T-helper 1 cell treated with Interleukin-12 subunit alpha and Interleukin-12 subunit beta and Interleukin-4 antibody, amounts not matched to agents 30 μg/mL and 1 μg/mL, for 36 hours (primary cell): Measurements from ENCODE around the gene HYKK.
"Not testable (repeated sequence)": the region's sequence is repeated elsewhere in the genome, so short reads cannot be mapped to it uniquely, and the experiment has no call there.

Source experiments
- H3K27ac Mint-ChIP-seq: one replicate; pipeline ENCODE4 v1.8.0; 2021; ENCODE audit warnings: mild to moderate bottlenecking, mixed read lengths
- H3K27me3 Mint-ChIP-seq: one replicate; pipeline ENCODE4 v1.8.0; 2021; ENCODE audit warnings: low read depth, mixed read lengths
- H3K36me3 Mint-ChIP-seq: one replicate; pipeline ENCODE4 v1.8.0; 2021; ENCODE audit warnings: low read depth, mixed read lengths
- H3K4me1 Mint-ChIP-seq: one replicate; pipeline ENCODE4 v1.8.0; 2021; ENCODE audit warnings: low read depth, mixed read lengths
- H3K4me3 Mint-ChIP-seq: one replicate; pipeline ENCODE4 v1.8.0; 2021; ENCODE audit warnings: mild to moderate bottlenecking, moderate library complexity, mixed read lengths
- H3K9me3 Mint-ChIP-seq: one replicate; pipeline ENCODE4 v1.8.0; 2021; ENCODE audit warnings: mixed read lengths

Gene HYKK

DNA sequence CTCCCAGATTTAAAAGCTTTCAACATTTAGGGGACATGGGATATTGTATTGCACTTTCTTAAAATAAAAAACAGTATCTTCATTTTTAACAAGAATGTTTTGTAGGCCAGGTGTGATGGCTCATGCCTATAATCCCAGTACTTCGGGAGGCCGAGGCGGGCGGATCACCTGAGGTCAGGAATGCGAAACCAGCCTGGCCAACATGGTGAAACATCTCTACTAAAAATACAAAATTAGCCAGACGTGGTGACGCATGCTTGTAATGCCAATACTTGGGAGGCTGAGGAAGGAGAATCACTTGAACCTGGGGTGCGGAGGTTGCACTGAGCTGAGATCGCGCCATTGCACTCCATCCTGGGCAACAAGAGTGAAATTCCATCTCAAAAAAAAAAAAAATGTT lies 52.8 kb downstream of the HYKK start:
- not testable (repeated sequence) for H3K27ac Mint-ChIP-seq

DNA sequence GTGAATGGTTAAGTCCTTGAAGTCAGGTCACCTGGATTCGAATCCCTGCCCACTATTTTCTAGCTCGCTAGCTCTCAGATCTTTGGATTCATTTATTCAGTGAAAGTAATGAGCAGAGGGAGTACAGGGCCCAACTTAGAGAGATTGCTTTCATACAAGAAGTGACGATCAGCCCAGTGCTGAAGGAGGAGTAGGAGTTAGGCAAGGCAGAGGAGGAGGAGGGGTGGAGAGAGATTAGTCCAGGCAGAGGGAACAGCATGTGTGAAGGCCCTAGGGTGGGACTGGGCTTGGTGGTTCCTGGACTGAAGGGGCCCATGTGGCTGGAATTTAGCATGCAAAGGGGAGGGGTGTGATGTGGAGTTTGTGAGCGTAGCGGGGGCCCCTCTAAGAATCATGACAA lies 54.1 kb downstream of the HYKK start:
- Mint-ChIP-seq H3K9me3 (no peaks in the 10 kb centered on the region), H3K36me3 (peaks cover 2% of the 10 kb centered on the region), H3K4me3 (no peak overlapping the region), H3K4me1 (peaks cover 14% of the 10 kb centered on the region), H3K27ac (no peak overlapping the region), H3K27me3 (peaks cover 18% of the 10 kb centered on the region)

More for the DNA sequence above, 52.8 kb downstream of the HYKK start:
- not testable (repeated sequence) for H3K36me3 Mint-ChIP-seq, H3K4me3 Mint-ChIP-seq, H3K9me3 Mint-ChIP-seq, H3K4me1 Mint-ChIP-seq
- H3K27me3 Mint-ChIP-seq = peaks cover 10% of the 10 kb centered on the region

- Mint-ChIP-seq H3K4me1 (peaks cover 22% of the 10 kb centered on the region), H3K4me3 (no peak overlapping the region), H3K36me3 (peaks cover 2% of the 10 kb centered on the region), H3K27ac (no peak overlapping the region), H3K9me3 (no peaks in the 10 kb centered on the region), H3K27me3 (peaks cover 29% of the 10 kb centered on the region)
Measured at GRCh38 chr15:78563092-78563491, 55.7 kb downstream of the HYKK start.

DNA sequence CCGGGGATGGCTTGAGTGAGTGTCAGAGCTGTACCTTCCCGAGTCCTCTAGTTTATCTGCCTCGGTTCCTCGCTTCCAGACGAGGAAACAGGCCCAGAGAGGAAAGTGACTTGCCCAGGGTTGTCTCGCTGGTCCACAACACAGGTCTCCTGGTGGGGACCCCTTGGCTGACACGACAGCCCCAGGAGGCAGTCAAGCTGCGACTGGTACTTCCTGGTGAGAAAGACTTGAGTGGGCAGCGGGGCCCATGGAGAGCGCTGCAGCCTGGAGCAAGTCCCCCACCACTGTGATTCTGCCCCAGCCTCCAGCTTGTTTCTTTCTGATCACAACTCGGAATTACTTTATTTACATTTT lies 57.3 kb downstream of the HYKK start:
- peak overlapping the region; percentile 84 for H3K4me3 Mint-ChIP-seq

DNA sequence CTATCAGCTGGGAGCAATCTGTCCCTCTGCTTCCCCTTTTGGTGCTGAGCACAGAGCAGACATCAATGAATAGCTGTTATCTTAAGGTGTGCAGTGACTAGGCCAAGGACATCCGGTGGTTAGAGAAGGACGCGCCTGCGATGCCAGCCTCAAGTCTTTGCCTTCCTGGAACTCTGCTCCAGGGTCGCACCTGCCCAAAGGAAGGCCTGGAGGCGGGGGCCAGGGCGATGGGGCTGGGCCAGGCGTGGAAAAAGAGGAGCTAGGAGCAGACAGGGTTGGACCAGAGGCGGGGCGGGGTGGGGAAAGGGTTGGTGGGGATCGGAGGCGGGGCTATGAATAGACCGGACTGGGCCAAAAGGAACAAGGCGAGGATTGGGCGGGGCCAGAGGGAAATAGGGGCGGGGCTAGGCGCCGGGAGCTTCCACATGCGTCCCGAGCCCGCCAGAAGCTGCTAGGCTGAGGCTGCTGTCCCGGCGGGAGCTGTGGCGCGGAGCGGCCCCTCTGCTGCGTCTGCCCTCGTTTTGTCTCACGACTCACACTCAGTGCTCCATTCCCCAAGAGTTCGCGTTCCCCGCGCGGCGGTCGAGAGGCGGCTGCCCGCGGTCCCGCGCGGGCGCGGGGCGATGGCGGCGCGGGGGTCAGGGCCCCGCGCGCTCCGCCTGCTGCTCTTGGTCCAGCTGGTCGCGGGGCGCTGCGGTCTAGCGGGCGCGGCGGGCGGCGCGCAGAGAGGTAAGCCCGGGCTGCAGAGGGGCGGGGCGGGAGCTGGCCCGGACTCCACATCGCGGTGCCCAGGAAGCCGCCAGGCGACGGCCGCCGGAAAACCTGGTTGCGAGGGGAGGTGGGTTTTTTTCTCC lies 57.9 kb downstream of the HYKK start, which contains the start of gene CHRNA5:
CHRNA5 (plus strand) TSS at position 424 of the 854 bp plus-strand sequence; CDS start at position 624, 200 bp downstream.
- Mint-ChIP-seq H3K27me3 (peaks cover 29% of the 10 kb centered on the region), H3K36me3 (peaks cover 2% of the 10 kb centered on the region), H3K4me3 (peak within 1 kb of the TSS; percentile 84), H3K4me1 (peaks cover 22% of the 10 kb centered on the region), H3K9me3 (no peaks in the 10 kb centered on the region), H3K27ac (no peak within 1 kb of the TSS)

More for the DNA sequence above, 57.3 kb downstream of the HYKK start:
- peaks cover 22% of the 10 kb centered on the region for H3K4me1 Mint-ChIP-seq
- H3K9me3 Mint-ChIP-seq = no peaks in the 10 kb centered on the region
- peaks cover 29% of the 10 kb centered on the region for H3K27me3 Mint-ChIP-seq
- peaks cover 2% of the 10 kb centered on the region for H3K36me3 Mint-ChIP-seq
- no peak overlapping the region for H3K27ac Mint-ChIP-seq

DNA sequence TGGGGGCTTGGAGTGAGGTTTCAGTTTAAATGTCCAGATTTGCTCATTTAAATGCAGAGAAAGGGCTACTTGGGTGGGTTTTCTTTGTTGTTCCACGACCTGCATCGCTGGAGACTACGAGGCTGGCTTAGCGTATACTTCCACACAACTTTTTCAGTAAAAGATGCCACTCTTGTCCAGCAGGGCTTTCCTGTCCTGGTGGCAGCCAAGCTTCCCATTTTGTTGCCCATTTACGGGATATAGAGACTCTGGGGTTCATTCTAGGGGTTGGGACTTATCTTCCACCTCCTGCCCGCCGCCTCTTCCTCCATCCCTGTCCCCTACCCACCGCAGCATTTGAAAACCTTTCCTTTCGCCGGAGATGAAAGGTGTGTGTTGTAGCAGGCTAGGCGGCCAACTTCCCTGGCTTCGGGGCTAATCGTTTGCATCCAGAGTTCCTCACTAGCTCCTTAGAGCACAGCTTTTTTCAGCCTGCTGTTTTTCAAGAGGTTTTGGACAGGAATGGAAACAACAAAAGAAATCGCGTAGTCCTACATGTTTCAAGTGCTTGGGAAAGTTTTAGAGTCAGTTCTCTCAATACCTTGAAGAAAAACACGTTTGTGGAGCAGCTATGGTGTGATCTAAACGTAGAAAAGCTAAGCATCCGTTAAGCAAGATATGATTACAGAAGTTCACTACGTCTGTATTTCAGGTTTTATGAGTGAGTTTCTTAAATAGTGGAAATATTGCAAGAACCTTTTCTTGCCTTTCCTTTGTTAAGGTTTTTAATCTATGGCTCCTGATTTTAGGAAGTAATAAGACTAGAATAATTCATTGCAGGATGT lies 58.8 kb downstream of the HYKK start:
- Mint-ChIP-seq H3K27me3 (peaks cover 29% of the 10 kb centered on the region), H3K4me1 (peaks cover 22% of the 10 kb centered on the region), H3K36me3 (peaks cover 2% of the 10 kb centered on the region), H3K9me3 (no peaks in the 10 kb centered on the region), H3K27ac (no peak overlapping the region), H3K4me3 (peak overlapping the region; percentile 79)

DNA sequence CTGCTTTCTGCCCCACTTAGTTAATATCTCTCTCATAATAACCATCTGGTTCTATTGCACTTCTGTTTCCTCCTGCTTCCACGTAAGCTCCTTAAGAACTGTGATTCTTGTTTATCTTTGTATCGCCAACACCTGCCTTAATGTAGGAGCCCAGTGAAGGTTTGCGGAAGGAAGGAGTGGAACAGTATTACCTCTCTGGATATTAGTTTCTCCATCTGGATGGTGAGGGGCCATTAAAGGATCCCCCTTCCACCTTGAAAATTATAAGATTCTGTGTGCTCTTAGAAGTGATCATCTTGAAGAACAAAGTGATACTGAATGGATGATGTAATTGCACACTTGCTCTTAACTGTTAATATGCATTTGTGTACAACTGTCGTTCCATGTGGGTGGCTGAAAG lies 60.2 kb downstream of the HYKK start:
- Mint-ChIP-seq H3K27ac (no peak overlapping the region), H3K4me3 (peak overlapping the region; percentile 3), H3K9me3 (no peaks in the 10 kb centered on the region), H3K27me3 (peaks cover 29% of the 10 kb centered on the region), H3K36me3 (no peaks in the 10 kb centered on the region), H3K4me1 (peaks cover 22% of the 10 kb centered on the region)

GRCh38 chr15:78570710-78571109 lies 63.3 kb downstream of the HYKK start:
- no peak overlapping the region for H3K4me3 Mint-ChIP-seq
- peaks cover 14% of the 10 kb centered on the region for H3K4me1 Mint-ChIP-seq
- H3K36me3 Mint-ChIP-seq = no peaks in the 10 kb centered on the region
- peaks cover 18% of the 10 kb centered on the region for H3K27me3 Mint-ChIP-seq
- no peak overlapping the region for H3K27ac Mint-ChIP-seq
- no peaks in the 10 kb centered on the region for H3K9me3 Mint-ChIP-seq

GRCh38 chr15:78571382-78571781 lies 64.0 kb downstream of the HYKK start:
- Mint-ChIP-seq H3K4me1 (peaks cover 9% of the 10 kb centered on the region), H3K9me3 (no peaks in the 10 kb centered on the region), H3K27me3 (peaks cover 12% of the 10 kb centered on the region), H3K27ac (no peak overlapping the region), H3K36me3 (no peaks in the 10 kb centered on the region), H3K4me3 (no peak overlapping the region)

DNA sequence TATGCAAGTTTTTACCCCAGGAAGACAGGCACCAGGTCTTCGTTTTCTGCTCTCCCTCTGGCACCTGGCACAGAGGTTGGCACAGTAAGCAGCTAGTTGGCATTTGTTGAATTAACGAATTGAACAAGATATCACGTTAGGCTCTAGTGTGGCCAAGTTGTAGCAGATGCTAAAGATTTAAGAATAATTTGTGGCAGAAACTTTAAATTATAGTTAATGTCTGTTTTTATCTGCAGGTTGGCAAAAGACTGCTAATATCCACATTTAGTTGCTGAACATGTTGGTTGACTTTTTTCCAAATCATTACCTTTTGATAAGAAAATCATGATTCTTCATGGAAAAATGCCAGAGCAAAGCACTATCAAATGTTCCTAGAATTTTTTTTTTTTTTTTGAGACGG lies 66.0 kb downstream of the HYKK start:
- no peaks in the 10 kb centered on the region for H3K36me3 Mint-ChIP-seq
- no peaks in the 10 kb centered on the region for H3K27me3 Mint-ChIP-seq
- no peak overlapping the region for H3K27ac Mint-ChIP-seq
- no peaks in the 10 kb centered on the region for H3K9me3 Mint-ChIP-seq
- H3K4me1 Mint-ChIP-seq = no peaks in the 10 kb centered on the region
- no peak overlapping the region for H3K4me3 Mint-ChIP-seq

GRCh38 chr15:78574944-78575343 lies 67.6 kb downstream of the HYKK start:
- H3K4me1 Mint-ChIP-seq = no peaks in the 10 kb centered on the region
- no peaks in the 10 kb centered on the region for H3K27me3 Mint-ChIP-seq
- H3K4me3 Mint-ChIP-seq = no peak overlapping the region
- H3K9me3 Mint-ChIP-seq = no peaks in the 10 kb centered on the region
- H3K36me3 Mint-ChIP-seq = no peaks in the 10 kb centered on the region
- no peak overlapping the region for H3K27ac Mint-ChIP-seq
